ENCODE measurements around the gene TMPRSS11D.

The TMPRSS11D gene

GRCh38 chr4:67892905-67893304, 9.1 kb upstream of the TMPRSS11D start:
- Histone ChIP-seq H3K27me3 (replicated peaks; ENCODE audit: control insufficient read depth, insufficient read depth, low read length, poor library complexity, severe bottlenecking) (no peaks in the 10 kb centered on the region), H3K4me3 (ENCODE audit: insufficient read depth, low read depth, low read length, poor library complexity, severe bottlenecking) (no peak overlapping the region), H3K27ac (ENCODE audit: insufficient read depth, low read length, poor library complexity, severe bottlenecking) (no peak overlapping the region), H3K36me3 (ENCODE audit: control insufficient read depth, insufficient read depth, low read length) (no peaks in the 10 kb centered on the region), H3K9me3 (ENCODE audit: control insufficient read depth, low read length) (no peaks in the 10 kb centered on the region), H3K4me1 (ENCODE audit: control insufficient read depth, insufficient read depth, low read length, poor library complexity, severe bottlenecking) (no peaks in the 10 kb centered on the region)
- no peak for DNase-seq

DNA sequence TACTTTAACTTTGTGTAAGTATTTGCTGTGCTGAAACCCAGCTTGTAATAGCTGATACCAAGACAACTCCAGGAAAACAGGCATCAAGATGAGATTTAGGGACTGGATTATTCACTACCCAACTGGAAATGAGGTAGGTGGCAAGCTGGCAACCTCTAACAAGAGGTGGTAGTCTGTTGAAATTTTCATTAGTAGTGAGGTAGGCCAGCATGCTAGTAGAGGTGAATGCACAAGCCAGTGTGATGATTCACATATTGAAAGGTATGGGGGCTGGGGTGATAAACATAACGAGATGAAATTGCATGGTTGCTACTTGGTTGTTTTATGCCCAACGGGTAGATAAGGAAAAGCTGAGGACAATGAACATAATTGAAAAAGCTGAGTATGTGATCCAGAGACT, 8.5 kb upstream of the TMPRSS11D start:
- Histone ChIP-seq H3K4me3 (ENCODE audit: insufficient read depth, low read depth, low read length, poor library complexity, severe bottlenecking) (no peak overlapping the region), H3K27me3 (replicated peaks; ENCODE audit: control insufficient read depth, insufficient read depth, low read length, poor library complexity, severe bottlenecking) (no peaks in the 10 kb centered on the region), H3K9me3 (ENCODE audit: control insufficient read depth, low read length) (no peaks in the 10 kb centered on the region), H3K27ac (ENCODE audit: insufficient read depth, low read length, poor library complexity, severe bottlenecking) (no peak overlapping the region), H3K4me1 (ENCODE audit: control insufficient read depth, insufficient read depth, low read length, poor library complexity, severe bottlenecking) (no peaks in the 10 kb centered on the region), H3K36me3 (ENCODE audit: control insufficient read depth, insufficient read depth, low read length) (no peaks in the 10 kb centered on the region)
- no peak for DNase-seq

GRCh38 chr4:67891645-67892044, 7.8 kb upstream of the TMPRSS11D start:
- H3K27ac ChIP-seq (ENCODE audit: insufficient read depth, low read length, poor library complexity, severe bottlenecking), result no peak overlapping the region

DNA sequence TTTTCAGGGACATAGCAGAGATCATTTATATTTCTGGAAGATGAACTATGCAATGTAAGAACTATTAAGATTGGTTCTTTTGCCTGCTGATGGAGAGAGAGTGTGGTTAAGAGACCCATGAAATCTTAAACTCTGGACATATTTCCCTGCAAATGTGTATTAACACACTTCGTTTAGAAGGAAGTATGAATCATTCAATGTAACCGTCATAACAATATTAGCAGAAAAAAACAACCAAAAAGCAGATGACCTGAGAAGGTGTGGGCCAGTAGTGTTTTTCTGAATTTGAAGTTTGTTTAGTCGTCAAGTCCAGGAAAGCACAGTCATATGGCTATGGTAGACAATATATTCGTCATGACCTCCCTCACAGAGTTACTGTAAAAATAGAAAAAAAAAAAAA, 2.5 kb upstream of the TMPRSS11D start:
- Histone ChIP-seq H3K27me3 (replicated peaks; ENCODE audit: control insufficient read depth, insufficient read depth, low read length, poor library complexity, severe bottlenecking) (no peaks in the 10 kb centered on the region), H3K27ac (ENCODE audit: insufficient read depth, low read length, poor library complexity, severe bottlenecking) (no peak overlapping the region), H3K4me3 (ENCODE audit: insufficient read depth, low read depth, low read length, poor library complexity, severe bottlenecking) (no peak overlapping the region), H3K4me1 (ENCODE audit: control insufficient read depth, insufficient read depth, low read length, poor library complexity, severe bottlenecking) (no peaks in the 10 kb centered on the region), H3K9me3 (ENCODE audit: control insufficient read depth, low read length) (no peaks in the 10 kb centered on the region), H3K36me3 (ENCODE audit: control insufficient read depth, insufficient read depth, low read length) (no peaks in the 10 kb centered on the region)
- DNase-seq, result no peak

More at GRCh38 chr4:67891645-67892044, 7.8 kb upstream of the TMPRSS11D start:
- no peak for DNase-seq
- H3K4me3 ChIP-seq (ENCODE audit: insufficient read depth, low read depth, low read length, poor library complexity, severe bottlenecking), result no peak overlapping the region
- H3K36me3 ChIP-seq (ENCODE audit: control insufficient read depth, insufficient read depth, low read length), result no peaks in the 10 kb centered on the region
- H3K27me3 ChIP-seq (replicated peaks; ENCODE audit: control insufficient read depth, insufficient read depth, low read length, poor library complexity, severe bottlenecking), result no peaks in the 10 kb centered on the region
- no peaks in the 10 kb centered on the region for H3K4me1 ChIP-seq (ENCODE audit: control insufficient read depth, insufficient read depth, low read length, poor library complexity, severe bottlenecking)
- H3K9me3 ChIP-seq (ENCODE audit: control insufficient read depth, low read length), result no peaks in the 10 kb centered on the region

DNA sequence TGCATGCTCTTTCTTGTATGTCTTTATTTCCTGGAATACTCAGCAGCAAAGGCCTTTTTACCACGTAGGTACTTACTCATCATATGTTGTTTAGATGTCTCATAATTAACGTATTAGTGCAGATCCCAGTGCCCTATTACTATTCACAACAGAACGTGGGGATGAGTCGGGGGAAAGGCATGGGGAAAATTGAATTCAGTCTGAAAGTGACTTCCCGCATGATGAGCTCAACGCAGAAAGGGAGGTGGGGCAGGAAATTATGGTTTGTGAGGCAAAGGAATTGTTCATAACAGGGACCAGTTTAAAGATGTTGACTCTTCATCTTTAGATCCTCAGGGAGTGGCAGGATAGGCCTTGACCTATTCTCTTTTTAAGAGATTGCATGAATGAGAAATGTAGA, 2.0 kb upstream of the TMPRSS11D start:
- Histone ChIP-seq H3K4me3 (ENCODE audit: insufficient read depth, low read depth, low read length, poor library complexity, severe bottlenecking) (no peak overlapping the region), H3K9me3 (ENCODE audit: control insufficient read depth, low read length) (no peaks in the 10 kb centered on the region), H3K27me3 (replicated peaks; ENCODE audit: control insufficient read depth, insufficient read depth, low read length, poor library complexity, severe bottlenecking) (no peaks in the 10 kb centered on the region), H3K36me3 (ENCODE audit: control insufficient read depth, insufficient read depth, low read length) (no peaks in the 10 kb centered on the region), H3K4me1 (ENCODE audit: control insufficient read depth, insufficient read depth, low read length, poor library complexity, severe bottlenecking) (no peaks in the 10 kb centered on the region), H3K27ac (ENCODE audit: insufficient read depth, low read length, poor library complexity, severe bottlenecking) (no peak overlapping the region)
- DNase-seq, result no peak

GRCh38 chr4:67884701-67885100, 899 bp upstream of the TMPRSS11D start:
- Histone ChIP-seq H3K27me3 (replicated peaks; ENCODE audit: control insufficient read depth, insufficient read depth, low read length, poor library complexity, severe bottlenecking) (no peaks in the 10 kb centered on the region), H3K36me3 (ENCODE audit: control insufficient read depth, insufficient read depth, low read length) (no peaks in the 10 kb centered on the region), H3K27ac (ENCODE audit: insufficient read depth, low read length, poor library complexity, severe bottlenecking) (no peak overlapping the region), H3K4me3 (ENCODE audit: insufficient read depth, low read depth, low read length, poor library complexity, severe bottlenecking) (no peak overlapping the region), H3K9me3 (ENCODE audit: control insufficient read depth, low read length) (no peaks in the 10 kb centered on the region), H3K4me1 (ENCODE audit: control insufficient read depth, insufficient read depth, low read length, poor library complexity, severe bottlenecking) (no peaks in the 10 kb centered on the region)
- DNase-seq, result no peak

DNA sequence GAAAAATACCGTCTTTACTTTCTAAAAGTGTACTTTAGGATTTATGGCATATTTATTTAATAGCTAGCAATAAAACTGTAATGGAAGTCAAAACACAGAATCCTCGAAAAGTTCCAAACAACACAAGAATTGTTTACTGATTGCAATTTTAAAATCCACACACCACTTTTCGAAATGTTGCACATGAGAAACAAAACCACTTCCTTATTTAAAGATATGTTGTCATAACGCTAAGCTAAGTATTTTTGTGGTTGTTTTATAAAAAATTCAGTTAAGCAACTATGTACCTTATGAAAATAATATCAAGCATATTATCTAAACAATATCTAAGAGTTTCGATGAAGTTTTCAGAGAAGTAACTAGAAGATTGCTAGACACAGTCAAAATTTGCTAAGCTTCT, 344 bp downstream of the TMPRSS11D start:
- H3K4me3 ChIP-seq (ENCODE audit: insufficient read depth, low read depth, low read length, poor library complexity, severe bottlenecking), result no peak overlapping the region
- no peak overlapping the region for H3K27ac ChIP-seq (ENCODE audit: insufficient read depth, low read length, poor library complexity, severe bottlenecking)
- H3K4me1 ChIP-seq (ENCODE audit: control insufficient read depth, insufficient read depth, low read length, poor library complexity, severe bottlenecking), result no peaks in the 10 kb centered on the region
- H3K9me3 ChIP-seq (ENCODE audit: control insufficient read depth, low read length), result no peaks in the 10 kb centered on the region
- H3K27me3 ChIP-seq (replicated peaks; ENCODE audit: control insufficient read depth, insufficient read depth, low read length, poor library complexity, severe bottlenecking), result no peaks in the 10 kb centered on the region
- no peak for DNase-seq
- no peaks in the 10 kb centered on the region for H3K36me3 ChIP-seq (ENCODE audit: control insufficient read depth, insufficient read depth, low read length)

DNA sequence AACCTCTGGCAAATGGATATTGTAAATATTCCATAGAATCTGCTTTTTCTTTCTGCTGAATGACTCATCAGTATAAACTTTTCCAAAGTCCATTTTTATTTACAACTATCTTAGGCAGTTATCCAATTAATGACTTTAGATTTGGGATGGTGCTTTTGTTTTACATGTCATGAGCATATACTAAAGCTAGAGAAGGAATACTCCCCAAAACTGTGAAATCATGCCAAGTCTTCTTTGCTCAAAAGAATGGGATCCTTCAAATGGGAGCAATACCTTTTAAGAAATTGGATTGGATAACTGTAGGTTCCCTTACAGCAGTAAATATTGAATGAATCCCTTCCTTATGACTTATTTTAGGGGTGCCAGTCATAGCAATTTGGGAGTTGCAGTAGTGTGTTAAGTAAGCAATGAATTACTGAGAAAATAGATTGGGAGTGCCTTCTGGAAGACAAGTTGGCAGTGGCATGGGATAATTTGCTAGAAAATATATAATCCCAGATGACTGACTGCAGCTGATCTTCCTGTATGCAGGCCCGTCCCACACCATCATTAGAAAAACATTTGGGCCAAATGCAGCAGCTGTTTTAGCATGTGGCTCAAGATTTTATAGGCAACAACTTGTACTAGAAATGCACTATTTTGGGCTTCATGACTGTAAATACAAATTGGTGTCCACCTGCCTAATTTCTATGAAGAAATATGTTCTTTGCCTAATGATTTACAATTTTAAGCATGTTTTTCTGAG, 2.8 kb downstream of the TMPRSS11D start:
- DNase-seq, result no peak
- no peaks in the 10 kb centered on the region for H3K27me3 ChIP-seq (replicated peaks; ENCODE audit: control insufficient read depth, insufficient read depth, low read length, poor library complexity, severe bottlenecking)
- H3K4me1 ChIP-seq (ENCODE audit: control insufficient read depth, insufficient read depth, low read length, poor library complexity, severe bottlenecking), result no peaks in the 10 kb centered on the region
- H3K4me3 ChIP-seq (ENCODE audit: insufficient read depth, low read depth, low read length, poor library complexity, severe bottlenecking), result no peak overlapping the region
- H3K9me3 ChIP-seq (ENCODE audit: control insufficient read depth, low read length), result no peaks in the 10 kb centered on the region
- no peaks in the 10 kb centered on the region for H3K36me3 ChIP-seq (ENCODE audit: control insufficient read depth, insufficient read depth, low read length)
- no peak overlapping the region for H3K27ac ChIP-seq (ENCODE audit: insufficient read depth, low read length, poor library complexity, severe bottlenecking)

GRCh38 chr4:67879486-67879885, 4.3 kb downstream of the TMPRSS11D start:
- Histone ChIP-seq H3K27me3 (replicated peaks; ENCODE audit: control insufficient read depth, insufficient read depth, low read length, poor library complexity, severe bottlenecking) (no peaks in the 10 kb centered on the region), H3K36me3 (ENCODE audit: control insufficient read depth, insufficient read depth, low read length) (no peaks in the 10 kb centered on the region), H3K4me3 (ENCODE audit: insufficient read depth, low read depth, low read length, poor library complexity, severe bottlenecking) (no peak overlapping the region), H3K27ac (ENCODE audit: insufficient read depth, low read length, poor library complexity, severe bottlenecking) (no peak overlapping the region), H3K9me3 (ENCODE audit: control insufficient read depth, low read length) (no peaks in the 10 kb centered on the region), H3K4me1 (ENCODE audit: control insufficient read depth, insufficient read depth, low read length, poor library complexity, severe bottlenecking) (no peaks in the 10 kb centered on the region)
- DNase-seq, result no peak

DNA sequence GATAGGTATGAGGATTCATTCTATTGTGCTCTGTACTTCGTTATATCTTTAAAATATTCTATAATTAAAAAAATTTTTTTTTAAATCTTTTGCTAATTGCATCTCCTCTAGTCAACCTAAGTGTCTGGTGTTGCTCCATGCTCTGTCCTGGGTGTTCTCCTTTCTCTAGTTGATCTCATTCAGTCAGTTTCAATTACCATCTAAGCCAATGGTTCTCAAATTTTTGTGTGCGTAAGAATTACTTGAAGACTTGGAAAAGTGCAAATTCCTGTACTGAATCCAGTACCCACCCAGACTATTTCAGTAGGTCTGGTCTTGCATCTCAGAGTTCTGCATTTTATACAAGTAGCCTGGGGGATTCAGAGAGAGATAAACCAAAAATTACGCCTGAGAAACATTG, 6.7 kb downstream of the TMPRSS11D start:
- no peaks in the 10 kb centered on the region for H3K36me3 ChIP-seq (ENCODE audit: control insufficient read depth, insufficient read depth, low read length)
- H3K27ac ChIP-seq (ENCODE audit: insufficient read depth, low read length, poor library complexity, severe bottlenecking), result no peak overlapping the region
- no peaks in the 10 kb centered on the region for H3K27me3 ChIP-seq (replicated peaks; ENCODE audit: control insufficient read depth, insufficient read depth, low read length, poor library complexity, severe bottlenecking)
- H3K4me3 ChIP-seq (ENCODE audit: insufficient read depth, low read depth, low read length, poor library complexity, severe bottlenecking), result no peak overlapping the region
- H3K9me3 ChIP-seq (ENCODE audit: control insufficient read depth, low read length), result no peaks in the 10 kb centered on the region
- no peak for DNase-seq
- no peaks in the 10 kb centered on the region for H3K4me1 ChIP-seq (ENCODE audit: control insufficient read depth, insufficient read depth, low read length, poor library complexity, severe bottlenecking)
